ENCODE results near the gene NUDT5. TPM values are rescaled to one million over a fixed set of nuclear protein-coding genes. Genes with fewer than 3 reads are reported as not detected.

NUDT5 gene
- total RNA-seq: 10 to 100 TPM; 23.4 to 50.7 (median 41.9) TPM

DNA sequence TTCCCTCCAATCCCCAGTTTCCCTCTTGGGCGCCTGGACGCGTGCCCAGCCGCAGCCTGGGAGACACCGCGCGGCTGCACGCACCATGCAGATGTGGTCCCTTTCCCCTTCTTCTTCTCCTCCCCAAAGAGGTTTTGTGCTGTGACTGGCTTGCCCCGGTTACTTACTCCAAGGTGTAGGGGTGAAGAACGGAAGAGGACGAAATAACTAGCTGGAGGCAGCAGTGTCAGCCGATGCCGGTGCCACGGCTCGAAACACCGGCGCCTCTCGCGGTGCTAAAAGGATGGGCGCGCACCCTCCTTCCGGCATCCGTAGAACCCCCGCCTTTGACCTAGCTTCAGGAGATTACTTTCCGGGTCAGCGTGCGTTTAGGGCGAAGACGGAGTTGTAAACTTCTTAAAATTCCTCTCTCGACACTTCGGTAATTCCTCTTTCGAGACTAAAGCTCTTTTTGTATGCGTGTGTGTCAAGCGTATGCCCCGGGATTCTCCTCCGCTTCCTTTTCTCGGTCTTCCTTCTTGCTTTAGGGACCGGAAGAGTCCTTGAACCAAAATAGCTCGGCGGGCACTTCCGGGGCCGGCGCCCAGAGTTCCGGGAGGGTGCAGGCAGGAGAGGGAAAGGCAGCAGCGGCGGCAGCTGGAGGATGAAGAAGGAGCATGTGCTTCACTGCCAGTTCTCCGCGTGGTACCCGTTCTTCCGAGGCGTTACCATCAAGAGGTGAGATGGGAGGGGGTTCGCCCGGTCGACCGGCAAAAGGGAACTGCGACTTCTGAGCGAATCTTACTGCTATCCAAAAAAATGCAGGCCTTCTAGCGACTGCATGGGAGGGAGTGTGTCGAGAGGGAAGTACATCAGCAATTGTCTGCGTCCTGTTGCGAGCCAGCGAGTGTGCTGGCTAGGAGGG is at the start of gene NUDT5, which contains the start of gene CDC123:
NUDT5 (minus strand) TSS at position 289 of the 904 bp plus-strand sequence. CDS start 9,600 bp downstream, outside the sequence.
CDC123 (plus strand) TSS at position 586 of the 904 bp plus-strand sequence; CDS start at position 644, 58 bp downstream.
- Histone ChIP-seq H3K27me3 (no peaks in the 10 kb centered on the region), H3K4me3 (peak within 1 kb of the TSS; percentile 50 to 90 (median 76)), H3K9me3 (no peaks in the 10 kb centered on the region), H3K27ac (peak within 1 kb of the TSS; percentile 69 to 97 (median 90)), H3K36me3 (peaks cover 0 to 21% (median 3%) of the 10 kb centered on the region in 3 donors), H3K4me1 (peaks cover 0 to 64% (median 33%) of the 10 kb centered on the region in 4 donors)
- TF ChIP-seq EP300 (IDR thresholded peaks at IDR 0.05) (peak in 1 of 2 donors; percentile 93), POLR2A (IDR thresholded peaks at IDR 0.05) (peak in 1 of 2 donors; percentile 28)
- TF ChIP-seq, protein P1, sequence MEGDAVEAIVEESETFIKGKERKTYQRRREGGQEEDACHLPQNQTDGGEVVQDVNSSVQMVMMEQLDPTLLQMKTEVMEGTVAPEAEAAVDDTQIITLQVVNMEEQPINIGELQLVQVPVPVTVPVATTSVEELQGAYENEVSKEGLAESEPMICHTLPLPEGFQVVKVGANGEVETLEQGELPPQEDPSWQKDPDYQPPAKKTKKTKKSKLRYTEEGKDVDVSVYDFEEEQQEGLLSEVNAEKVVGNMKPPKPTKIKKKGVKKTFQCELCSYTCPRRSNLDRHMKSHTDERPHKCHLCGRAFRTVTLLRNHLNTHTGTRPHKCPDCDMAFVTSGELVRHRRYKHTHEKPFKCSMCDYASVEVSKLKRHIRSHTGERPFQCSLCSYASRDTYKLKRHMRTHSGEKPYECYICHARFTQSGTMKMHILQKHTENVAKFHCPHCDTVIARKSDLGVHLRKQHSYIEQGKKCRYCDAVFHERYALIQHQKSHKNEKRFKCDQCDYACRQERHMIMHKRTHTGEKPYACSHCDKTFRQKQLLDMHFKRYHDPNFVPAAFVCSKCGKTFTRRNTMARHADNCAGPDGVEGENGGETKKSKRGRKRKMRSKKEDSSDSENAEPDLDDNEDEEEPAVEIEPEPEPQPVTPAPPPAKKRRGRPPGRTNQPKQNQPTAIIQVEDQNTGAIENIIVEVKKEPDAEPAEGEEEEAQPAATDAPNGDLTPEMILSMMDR (IDR thresholded peaks at IDR 0.05): peak in 2 of 5 experiments; percentile 9 to 47
- peak; percentile 58 to 81 for DNase-seq (ENCODE audit: low spot score in 2 of 2)
- WGBS, 2 donors: 0% methylated on average over 62 of the region's 62 CpGs

DNA sequence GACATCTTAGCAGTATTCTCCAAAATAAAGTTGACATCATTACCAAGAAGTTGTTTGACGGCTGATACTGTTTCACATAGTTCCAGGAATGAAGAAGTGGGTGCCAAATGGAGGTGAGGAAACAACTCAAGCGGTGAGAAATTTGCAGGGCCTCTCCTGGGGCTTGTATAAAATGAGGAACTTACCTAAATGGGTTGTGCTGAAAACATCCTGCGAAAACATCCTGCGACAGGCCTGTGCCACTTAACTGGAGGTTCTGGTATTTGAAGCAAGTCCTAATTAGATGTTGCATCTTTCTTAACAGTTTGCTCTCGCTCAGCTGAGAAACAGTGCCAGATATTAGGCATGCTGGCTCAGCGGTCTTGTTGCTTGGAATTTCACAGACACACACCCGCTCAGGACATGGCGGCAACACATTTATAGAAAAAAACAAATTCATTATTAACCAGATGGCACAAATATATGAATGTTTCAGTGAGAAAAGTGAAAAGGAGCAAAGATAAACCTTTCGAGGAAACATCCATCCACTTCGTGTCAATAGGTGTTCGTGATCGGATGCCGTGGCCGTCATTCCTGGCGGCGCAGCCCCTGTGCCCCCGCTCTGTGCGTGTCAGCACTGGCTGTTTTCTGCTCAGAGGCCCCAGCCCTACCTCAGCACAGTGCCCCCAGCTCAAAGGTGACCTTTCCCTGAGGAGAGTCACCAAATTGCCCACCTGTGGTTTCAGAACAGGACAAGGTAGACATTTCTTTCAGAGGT is 48.4 kb upstream of the NUDT5 start:
- DNase-seq (ENCODE audit: low spot score in 2 of 2): no peak
- no peak overlapping the region for H3K4me3 ChIP-seq
- peak overlapping the region in 1 of 4 donors; percentile 60 for H3K27ac ChIP-seq
- 89 to 91% methylated on average over 18 of the region's 18 CpGs for WGBS, 2 donors
- H3K4me1 ChIP-seq: peaks cover 0 to 23% (median 6%) of the 10 kb centered on the region in 4 donors
- peaks cover 0 to 57% (median 7%) of the 10 kb centered on the region in 3 donors for H3K36me3 ChIP-seq
- H3K27me3 ChIP-seq: no peaks in the 10 kb centered on the region
- no peaks in the 10 kb centered on the region for H3K9me3 ChIP-seq
- TF ChIP-seq, protein P1 (IDR thresholded peaks at IDR 0.05): no peak
- TF ChIP-seq POLR2A (IDR thresholded peaks at IDR 0.05) (no peak), EP300 (IDR thresholded peaks at IDR 0.05) (no peak)

DNA sequence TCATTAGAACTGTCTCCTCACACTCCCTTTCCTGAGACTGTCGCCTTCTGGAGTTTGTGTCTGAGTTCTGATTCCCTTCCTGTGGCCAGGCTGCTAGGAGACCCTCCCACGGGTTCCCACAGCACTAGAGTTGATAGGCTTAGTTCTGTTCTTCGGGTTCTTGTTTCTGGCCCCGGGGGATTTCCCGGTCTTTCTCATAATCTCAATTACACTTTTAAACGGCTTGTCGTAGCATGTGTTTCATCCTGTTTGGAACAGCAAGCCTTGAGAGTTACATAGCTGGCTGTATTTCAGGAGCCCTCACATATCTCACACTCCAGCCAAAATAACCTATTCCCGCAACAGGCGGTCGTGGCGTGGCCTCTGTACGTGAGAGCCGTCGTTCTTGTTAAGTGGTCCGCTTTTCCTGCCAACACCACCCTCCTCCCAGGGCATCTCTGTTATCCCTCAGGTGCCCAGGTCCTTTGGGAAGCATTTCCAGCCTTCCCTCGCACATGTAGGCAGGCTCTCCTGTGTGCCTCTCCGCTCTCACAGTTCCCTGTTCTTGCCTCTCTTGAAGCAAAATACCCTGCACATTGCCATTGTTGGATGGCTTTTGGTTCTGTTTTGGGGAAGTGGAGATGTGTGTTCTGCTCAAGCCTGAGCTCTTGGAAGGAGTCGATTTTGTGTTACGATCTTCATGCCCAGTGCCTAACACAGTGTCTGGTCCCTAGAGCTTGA is 46.3 kb upstream of the NUDT5 start:
- H3K36me3 ChIP-seq: peaks cover 0 to 54% (median 7%) of the 10 kb centered on the region in 3 donors
- H3K9me3 ChIP-seq: no peaks in the 10 kb centered on the region
- no peak for TF ChIP-seq EP300 (IDR thresholded peaks at IDR 0.05)
- TF ChIP-seq, protein P1 (IDR thresholded peaks at IDR 0.05): no peak
- TF ChIP-seq POLR2A (IDR thresholded peaks at IDR 0.05): no peak
- no peaks in the 10 kb centered on the region for H3K27me3 ChIP-seq
- no peak for DNase-seq (ENCODE audit: low spot score in 2 of 2)
- H3K27ac ChIP-seq: peak overlapping the region in 2 of 4 donors; percentile 39 to 70
- H3K4me1 ChIP-seq: peaks cover 0 to 23% (median 6%) of the 10 kb centered on the region in 4 donors
- WGBS, 2 donors: 43 to 59% methylated on average over 19 of the region's 19 CpGs
- H3K4me3 ChIP-seq: no peak overlapping the region

DNA sequence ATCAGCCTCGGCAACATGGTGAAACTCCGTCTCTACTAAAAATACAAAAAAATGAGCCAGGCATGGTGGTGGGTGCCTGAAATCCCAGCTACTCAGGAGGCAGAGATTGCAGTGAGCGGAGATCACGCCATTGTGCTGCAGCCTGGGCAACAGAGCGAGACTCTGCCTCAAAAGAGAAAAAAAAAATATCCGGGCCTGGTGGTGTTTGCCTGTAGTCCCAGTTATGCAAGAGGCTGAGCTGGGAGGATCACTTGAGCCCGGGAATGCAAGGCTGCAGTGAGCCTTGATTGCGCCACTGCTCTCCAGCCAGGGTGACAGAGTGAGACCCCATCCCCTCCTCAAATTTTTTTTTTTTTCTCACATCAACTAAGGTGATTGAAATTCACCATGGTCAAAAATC is 43.1 kb upstream of the NUDT5 start:
- H3K36me3 ChIP-seq: peaks cover under 1 to 52% (median 11%) of the 10 kb centered on the region in 3 donors
- H3K4me1 ChIP-seq: peaks cover 0 to 33% (median 6%) of the 10 kb centered on the region in 4 donors
- H3K4me3 ChIP-seq: no peak overlapping the region
- WGBS, 2 donors: 93 to 94% methylated on average over 8 of the region's 8 CpGs
- H3K27ac ChIP-seq: no peak overlapping the region
- no peaks in the 10 kb centered on the region for H3K9me3 ChIP-seq
- TF ChIP-seq EP300 (IDR thresholded peaks at IDR 0.05): no peak
- TF ChIP-seq, protein P1 (IDR thresholded peaks at IDR 0.05): no peak
- TF ChIP-seq POLR2A (IDR thresholded peaks at IDR 0.05): no peak
- no peak for DNase-seq (ENCODE audit: low spot score in 2 of 2)
- no peaks in the 10 kb centered on the region for H3K27me3 ChIP-seq

Measured in tibial nerve (tissue), 4 donors.